Measurements from ENCODE around the gene LRRC37A.
A peak's percentile ranks its signal among the peaks of the same experiment; 100 is the strongest.
"Not testable (repeated sequence)": the region's sequence is repeated elsewhere in the genome, so short reads cannot be mapped to it uniquely, and the experiment has no call there.

The LRRC37A gene

GRCh38 chr17:46294831-46295230 lies at the start of gene LRRC37A:
Gene LRRC37A, plus strand, starts transcription at chr17:46295131. Its CDS starts 3 bp downstream, at chr17:46295134.
- not testable (repeated sequence) for DNase-seq (ENCODE audit: extremely low read depth, low read depth)

GRCh38 chr17:46249153-46249552 lies 45.8 kb upstream of the LRRC37A start:
- not testable (repeated sequence) for DNase-seq (ENCODE audit: extremely low read depth, low read depth)

- not testable (repeated sequence) for DNase-seq (ENCODE audit: extremely low read depth, low read depth)
Observed at GRCh38 chr17:46252804-46253203, 42.1 kb upstream of the LRRC37A start.

- DNase-seq (ENCODE audit: extremely low read depth, low read depth) = not testable (repeated sequence)
- TF ChIP-seq CTCF (IDR thresholded peaks at IDR 0.05; ENCODE audit: low read depth, low read length) = peak; percentile 49
Observed at GRCh38 chr17:46253722-46254121, 41.2 kb upstream of the LRRC37A start.

- DNase-seq (ENCODE audit: extremely low read depth, low read depth) = not testable (repeated sequence)
Observed at GRCh38 chr17:46254215-46254614, 40.7 kb upstream of the LRRC37A start.

GRCh38 chr17:46256369-46256768 lies 38.6 kb upstream of the LRRC37A start:
- DNase-seq (ENCODE audit: extremely low read depth, low read depth) = not testable (repeated sequence)

GRCh38 chr17:46259845-46260661 lies 34.9 kb upstream of the LRRC37A start:
- not testable (repeated sequence) for DNase-seq (ENCODE audit: extremely low read depth, low read depth)

- DNase-seq (ENCODE audit: extremely low read depth, low read depth) = no peak
Observed at GRCh38 chr17:46262271-46262670, 32.7 kb upstream of the LRRC37A start.

GRCh38 chr17:46264456-46265198 lies 30.3 kb upstream of the LRRC37A start:
- no peak for TF ChIP-seq CTCF (IDR thresholded peaks at IDR 0.05; ENCODE audit: low read depth, low read length)
- peak; percentile 55 for DNase-seq (ENCODE audit: extremely low read depth, low read depth)

More at GRCh38 chr17:46262271-46262670, 32.7 kb upstream of the LRRC37A start:
- TF ChIP-seq CTCF (IDR thresholded peaks at IDR 0.05; ENCODE audit: low read depth, low read length) = no peak

GRCh38 chr17:46266063-46266655 lies 28.8 kb upstream of the LRRC37A start:
- not testable (repeated sequence) for DNase-seq (ENCODE audit: extremely low read depth, low read depth)

Measured in AG09319 (cell line).